ENCODE measurements around the gene TMTC2. TPM values are rescaled to one million over a fixed set of nuclear protein-coding genes. Genes with fewer than 3 reads are reported as not detected.

TMTC2 gene
- total RNA-seq, 1 donor from 2014 or later = 2.2 TPM

DNA sequence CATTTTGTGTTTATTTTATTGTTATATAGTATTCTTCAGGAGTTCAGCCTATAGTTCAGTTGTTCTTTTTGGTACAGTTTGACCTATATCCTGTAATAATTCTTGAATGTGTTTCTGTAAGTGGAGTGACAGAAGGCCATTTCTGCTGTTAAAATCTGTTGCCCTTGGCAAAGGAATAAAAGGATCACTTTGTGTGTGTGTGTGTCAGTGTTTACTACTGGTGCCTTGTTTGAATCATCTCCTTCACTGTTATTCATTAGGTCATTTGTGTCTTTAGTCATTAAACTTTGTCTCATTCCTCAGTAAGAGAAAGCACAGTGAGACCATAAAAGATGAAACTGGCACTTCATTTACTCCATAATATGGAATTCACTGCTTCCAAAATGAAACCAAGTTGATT is 130.7 kb downstream of the TMTC2 start:
- ChIA-PET POLR2A (no interaction called here), CTCF (no interaction called here)
- intact Hi-C loops (cut with micrococcal nuclease) = no loop called here
- Mint-ChIP-seq H3K36me3 (ENCODE audit: low read depth) (no peaks in the 10 kb centered on the region), H3K27ac (no peak overlapping the region), H3K9me3 (no peaks in the 10 kb centered on the region), H3K4me3 (no peak overlapping the region), H3K4me1 (no peaks in the 10 kb centered on the region), H3K27me3 (no peaks in the 10 kb centered on the region)
- DNase-seq (no peak), ATAC-seq (ENCODE audit: low read depth) (no peak)
- TF ChIP-seq CTCF (IDR thresholded peaks at IDR 0.05) = no peak

GRCh38 chr12:82818271-82819035 is 131.7 kb downstream of the TMTC2 start:
- no peak for DNase-seq
- Mint-ChIP-seq H3K27ac (no peak overlapping the region), H3K36me3 (ENCODE audit: low read depth) (no peaks in the 10 kb centered on the region)

GRCh38 chr12:82826505-82826904 is 139.8 kb downstream of the TMTC2 start:
- DNase-seq = no peak

More at GRCh38 chr12:82818271-82819035, 131.7 kb downstream of the TMTC2 start:
- no peaks in the 10 kb centered on the region for H3K4me1 Mint-ChIP-seq
- POLR2A ChIA-PET = no interaction called here
- intact Hi-C loops (cut with micrococcal nuclease) = no loop called here
- H3K4me3 Mint-ChIP-seq = no peak overlapping the region
- no peak for TF ChIP-seq CTCF (IDR thresholded peaks at IDR 0.05)
- CTCF ChIA-PET = no interaction called here
- no peaks in the 10 kb centered on the region for H3K27me3 Mint-ChIP-seq
- ATAC-seq (ENCODE audit: low read depth) = no peak
- H3K9me3 Mint-ChIP-seq = no peaks in the 10 kb centered on the region

DNA sequence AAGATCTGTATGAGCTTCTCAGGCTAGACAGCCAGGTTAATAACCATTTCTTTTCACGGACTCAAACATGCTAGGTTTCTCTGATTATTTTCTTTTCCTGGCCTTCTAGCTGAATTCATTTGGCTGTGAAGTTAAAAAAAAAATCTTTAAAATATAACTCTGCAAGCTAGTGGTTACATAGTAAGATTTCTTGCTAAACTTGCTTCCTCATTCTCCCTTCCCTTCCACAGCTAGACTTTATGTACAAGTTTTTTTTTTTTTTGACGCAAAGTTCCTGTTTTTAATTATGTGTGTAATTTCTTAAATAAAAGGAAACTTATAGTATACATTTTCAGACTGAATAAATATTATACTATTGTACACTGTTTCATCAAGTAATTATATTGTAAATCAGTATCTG is 145.4 kb downstream of the TMTC2 start:
- no peaks in the 10 kb centered on the region for H3K4me1 Mint-ChIP-seq
- no peaks in the 10 kb centered on the region for H3K9me3 Mint-ChIP-seq
- intact Hi-C loops (cut with micrococcal nuclease) = no loop called here
- no peak overlapping the region for H3K27ac Mint-ChIP-seq
- POLR2A ChIA-PET = no interaction called here
- no peak overlapping the region for H3K4me3 Mint-ChIP-seq
- no peak for TF ChIP-seq CTCF (IDR thresholded peaks at IDR 0.05)
- no peak for DNase-seq
- CTCF ChIA-PET = no interaction called here
- no peak for ATAC-seq (ENCODE audit: low read depth)
- H3K36me3 Mint-ChIP-seq (ENCODE audit: low read depth) = no peaks in the 10 kb centered on the region
- H3K27me3 Mint-ChIP-seq = no peaks in the 10 kb centered on the region

More at GRCh38 chr12:82826505-82826904, 139.8 kb downstream of the TMTC2 start:
- no peaks in the 10 kb centered on the region for H3K4me1 Mint-ChIP-seq
- CTCF ChIA-PET = no interaction called here
- H3K36me3 Mint-ChIP-seq (ENCODE audit: low read depth) = no peaks in the 10 kb centered on the region
- no peak overlapping the region for H3K4me3 Mint-ChIP-seq
- no peak for TF ChIP-seq CTCF (IDR thresholded peaks at IDR 0.05)
- H3K27ac Mint-ChIP-seq = no peak overlapping the region
- H3K9me3 Mint-ChIP-seq = peaks cover 2% of the 10 kb centered on the region
- ATAC-seq (ENCODE audit: low read depth) = no peak
- intact Hi-C loops (cut with micrococcal nuclease) = no loop called here
- POLR2A ChIA-PET = no interaction called here
- no peaks in the 10 kb centered on the region for H3K27me3 Mint-ChIP-seq

- Mint-ChIP-seq H3K4me1 (no peaks in the 10 kb centered on the region), H3K4me3 (no peak overlapping the region), H3K27me3 (no peaks in the 10 kb centered on the region), H3K9me3 (no peaks in the 10 kb centered on the region), H3K27ac (no peak overlapping the region), H3K36me3 (ENCODE audit: low read depth) (no peaks in the 10 kb centered on the region)
- DNase-seq (no peak), ATAC-seq (ENCODE audit: low read depth) (no peak)
- POLR2A ChIA-PET = no interaction called here
- intact Hi-C loops (cut with micrococcal nuclease) = no loop called here
- TF ChIP-seq CTCF (IDR thresholded peaks at IDR 0.05) = no peak
- CTCF ChIA-PET = no interaction called here
Measured at GRCh38 chr12:82832981-82833380, 146.3 kb downstream of the TMTC2 start.

All from activated B cell treated with CpG ODN at 0.5 μM for 24 hours (primary cell).